ENCODE results near the gene CITED4.
A peak's percentile ranks its signal among the peaks of the same experiment; 100 is the strongest.

CITED4 gene

DNA sequence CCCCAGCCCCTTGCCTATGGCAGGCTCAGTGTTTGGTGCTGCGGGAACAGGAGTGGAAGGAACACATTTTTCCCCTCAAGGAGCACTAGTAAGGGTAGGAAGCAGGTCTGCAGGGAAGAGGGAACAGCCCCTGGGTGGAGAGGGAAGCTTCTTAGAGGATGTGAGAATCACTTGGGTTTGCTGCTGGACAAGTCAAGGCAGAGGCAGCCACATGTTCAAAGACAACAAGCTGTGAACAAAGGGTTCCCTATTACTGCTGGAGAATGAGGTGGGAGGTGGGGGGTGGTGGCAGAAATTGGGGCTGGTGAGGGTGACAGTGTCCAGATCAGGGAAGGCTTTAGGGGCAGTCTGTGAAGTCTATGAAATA, 24.8 kb upstream of the CITED4 start:
- H3K27ac ChIP-seq = peak overlapping the region; percentile 94
- DNase-seq (ENCODE audit: low read depth, low spot score) = no peak

DNA sequence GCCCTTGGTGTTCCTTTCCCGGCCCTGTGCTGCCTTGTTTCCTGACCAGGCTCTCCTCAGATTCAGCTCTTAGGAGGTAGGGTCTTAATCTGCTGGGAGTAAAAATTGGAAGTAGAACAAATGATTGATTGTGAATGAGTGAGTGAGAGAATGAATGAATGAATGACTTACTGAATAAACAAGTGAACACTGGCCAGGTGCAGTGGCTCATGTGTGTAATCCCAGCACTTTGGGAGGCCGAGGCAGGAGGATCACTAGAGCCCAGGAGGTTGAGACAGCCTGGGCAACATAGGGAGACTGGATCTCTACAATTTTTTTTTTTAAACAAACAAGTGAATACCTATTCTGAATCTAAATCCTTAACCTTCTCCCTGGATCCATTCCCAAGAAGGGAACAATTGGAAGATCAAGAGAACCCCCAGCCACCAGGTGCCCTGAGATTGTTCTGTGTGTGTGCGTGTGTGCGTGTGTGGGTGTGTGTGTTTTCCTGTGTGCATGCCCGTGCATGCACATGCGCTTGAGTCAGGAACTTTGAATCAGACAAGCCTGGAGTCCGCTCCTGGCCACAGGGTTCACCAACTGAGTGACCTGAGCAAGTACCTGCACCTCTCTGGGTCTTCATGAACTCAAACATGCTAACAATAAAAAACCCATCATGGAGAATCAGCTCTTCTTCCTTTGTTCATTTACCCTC, 24.3 kb upstream of the CITED4 start:
- H3K27ac ChIP-seq = peak overlapping the region; percentile 94
- DNase-seq (ENCODE audit: low read depth, low spot score) = peak; percentile 74

DNA sequence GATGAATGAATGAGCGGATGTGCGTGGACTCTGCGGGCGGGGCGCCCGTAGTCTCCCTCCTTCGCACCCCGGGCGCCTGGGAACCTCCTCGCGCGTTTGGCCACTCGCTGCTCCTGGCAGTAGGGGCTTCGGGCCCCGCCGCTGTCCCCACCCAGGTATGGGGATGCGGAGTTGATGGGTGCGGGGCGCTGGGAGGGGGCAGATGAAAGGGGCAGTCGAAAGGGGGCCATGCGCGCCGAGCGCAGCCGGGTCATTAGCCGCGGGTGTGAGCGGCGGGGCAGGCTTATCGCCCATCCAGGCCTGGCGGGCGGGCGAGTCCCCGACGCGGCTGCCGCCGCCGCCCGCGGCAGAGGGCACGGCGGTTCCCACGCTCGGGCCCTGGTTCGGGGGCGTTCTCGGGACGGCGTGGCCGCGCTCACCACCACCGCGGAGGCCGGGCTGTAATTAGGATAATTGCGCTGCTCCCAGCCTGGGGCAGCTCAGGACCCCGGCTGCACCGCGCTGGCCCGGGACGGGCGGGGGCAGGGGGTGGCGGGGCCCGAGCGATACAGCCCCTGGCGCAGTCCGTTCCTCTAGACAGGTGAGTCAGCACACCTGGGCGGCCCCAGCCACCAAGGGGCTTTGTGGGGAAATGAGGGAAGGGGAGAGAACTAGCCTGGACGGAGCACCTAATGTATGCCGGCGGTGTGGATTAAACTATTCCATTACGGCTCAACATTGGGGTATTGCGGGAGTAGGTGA, 22.1 kb upstream of the CITED4 start:
- no peak overlapping the region for H3K27ac ChIP-seq

DNA sequence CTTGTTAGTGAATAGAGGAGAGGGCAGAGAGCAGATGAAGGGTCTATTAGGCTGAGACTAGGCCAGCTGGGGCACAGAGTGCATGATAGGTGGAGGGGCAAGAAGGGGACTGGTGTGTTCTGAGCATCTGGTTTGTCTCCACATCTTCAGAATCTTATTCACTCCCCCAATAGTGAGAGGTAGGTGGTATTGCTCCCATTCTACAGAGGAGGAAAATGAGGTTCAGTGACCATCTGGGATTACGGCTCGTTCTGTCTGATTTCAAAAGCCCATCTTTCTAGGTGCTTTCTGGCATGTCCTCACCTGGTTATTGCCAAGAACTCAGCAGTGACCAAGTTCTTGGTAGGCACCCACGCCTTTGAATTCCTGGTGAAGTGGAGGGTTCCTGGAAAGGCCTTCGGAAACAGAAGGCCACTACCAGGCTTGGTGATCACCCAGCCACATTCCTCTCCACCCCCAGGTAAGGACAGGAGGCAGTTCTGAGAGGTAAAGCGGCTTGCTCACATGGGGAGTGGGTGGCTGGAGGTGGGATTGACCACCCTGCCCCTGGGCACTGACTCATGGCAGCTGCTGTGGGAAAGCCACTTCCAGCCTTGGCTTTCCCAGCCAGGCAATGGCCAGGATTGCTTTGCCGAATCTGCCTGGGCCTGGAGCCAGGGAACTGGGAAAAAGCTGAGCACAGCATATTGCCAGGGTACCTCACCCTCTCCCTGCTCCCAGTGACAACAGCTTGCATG, 18.8 kb upstream of the CITED4 start:
- DNase-seq (ENCODE audit: low read depth, low spot score) = no peak
- peak overlapping the region; percentile 34 for H3K27ac ChIP-seq

More for the DNA sequence above, 22.1 kb upstream of the CITED4 start:
- DNase-seq (ENCODE audit: low read depth, low spot score) = no peak

DNA sequence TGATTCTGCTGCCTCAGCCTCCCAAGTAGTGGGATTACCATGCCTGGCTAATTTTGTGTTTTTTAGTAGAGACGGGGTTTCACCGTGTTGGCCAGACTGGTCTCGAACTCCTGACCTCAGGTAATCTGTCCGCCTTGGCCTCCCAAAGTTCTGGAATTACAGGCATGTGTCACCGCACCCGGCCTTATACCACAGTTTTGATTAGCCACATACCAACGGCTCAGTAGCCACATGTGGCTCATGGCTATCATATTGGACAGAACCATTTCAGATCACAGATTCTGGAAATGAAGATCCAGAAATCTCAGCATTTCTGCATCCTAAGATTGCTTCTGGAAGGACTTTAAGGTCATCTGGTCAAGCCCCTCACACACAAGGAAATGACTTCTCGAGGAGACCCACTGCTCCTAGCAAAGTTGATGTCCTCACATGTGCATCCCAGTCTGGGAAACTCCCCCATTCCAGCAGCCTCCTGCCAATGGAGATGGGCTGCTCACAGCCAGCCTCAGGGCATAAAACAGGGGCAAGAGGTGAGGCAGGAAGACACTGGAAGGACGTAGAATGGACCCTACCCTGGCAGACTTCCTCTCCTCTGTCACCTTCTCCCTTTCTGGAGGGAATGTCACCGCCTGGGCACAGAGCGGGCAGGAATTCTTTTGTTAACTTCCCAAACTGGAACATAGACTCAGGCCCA, 17.5 kb upstream of the CITED4 start:
- no peak for DNase-seq (ENCODE audit: low read depth, low spot score)
- H3K27ac ChIP-seq = no peak overlapping the region

DNA sequence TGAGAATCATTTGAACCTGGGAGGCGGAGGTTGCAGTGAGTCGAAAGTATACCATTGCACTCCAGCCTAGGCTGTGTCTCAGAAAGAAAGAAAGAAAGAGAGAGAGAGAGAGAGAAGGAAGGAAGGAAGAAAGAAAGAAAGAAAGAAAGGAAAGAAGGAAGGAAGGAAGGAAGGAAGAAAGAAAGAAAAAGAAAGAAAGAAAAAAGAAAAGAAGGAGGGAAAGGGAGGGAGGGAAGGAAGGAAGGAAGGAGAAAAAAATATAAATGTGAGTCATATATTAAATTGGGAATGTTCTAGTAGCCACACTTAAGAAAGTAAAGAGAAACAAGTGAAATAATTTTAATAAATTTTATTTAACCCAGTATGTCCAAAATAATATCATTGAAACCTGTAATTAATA, 16.7 kb upstream of the CITED4 start:
- no peak for DNase-seq (ENCODE audit: low read depth, low spot score)
- H3K27ac ChIP-seq = peak overlapping the region; percentile 90

DNA sequence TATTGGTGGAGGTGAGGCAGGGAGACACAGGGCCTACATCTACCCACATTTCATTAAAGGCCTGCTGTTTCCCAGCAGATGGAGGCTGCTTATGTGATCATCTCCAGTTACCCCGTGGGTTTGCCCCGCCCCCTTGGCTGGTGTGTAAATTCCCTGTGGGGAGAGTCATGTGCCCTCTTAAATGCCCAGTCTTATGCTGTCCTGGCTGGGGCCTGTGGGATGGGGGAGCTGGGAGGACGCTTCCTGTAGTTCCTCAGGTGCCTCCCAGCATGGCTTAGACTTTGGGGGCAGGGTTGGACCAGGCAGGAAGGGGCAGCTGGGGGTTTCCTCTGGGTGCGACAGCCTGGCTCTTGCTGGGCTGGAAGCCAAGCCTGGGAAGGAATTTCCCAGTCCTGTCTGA, 15.5 kb upstream of the CITED4 start:
- H3K27ac ChIP-seq = peak overlapping the region; percentile 90
- DNase-seq (ENCODE audit: low read depth, low spot score) = no peak

DNA sequence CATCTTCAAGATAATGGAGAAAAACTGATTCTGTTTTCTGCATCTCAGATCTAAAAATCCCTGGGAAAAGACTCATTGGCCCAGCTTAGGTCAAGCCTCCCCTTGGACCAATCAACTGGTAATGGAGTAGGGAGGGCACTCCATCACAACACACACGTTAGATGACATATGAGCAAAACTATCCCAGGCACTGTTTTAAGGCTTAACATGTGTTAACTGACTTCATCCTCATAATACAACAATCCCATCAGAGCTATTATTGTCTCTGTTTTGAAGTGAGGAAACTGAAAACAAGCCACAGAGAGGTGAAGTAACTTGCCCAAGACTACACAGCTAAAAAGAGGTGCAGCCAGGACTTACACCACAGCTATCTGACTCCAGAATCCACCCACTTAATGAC, 14.7 kb upstream of the CITED4 start:
- peak overlapping the region; percentile 90 for H3K27ac ChIP-seq
- no peak for DNase-seq (ENCODE audit: low read depth, low spot score)

DNA sequence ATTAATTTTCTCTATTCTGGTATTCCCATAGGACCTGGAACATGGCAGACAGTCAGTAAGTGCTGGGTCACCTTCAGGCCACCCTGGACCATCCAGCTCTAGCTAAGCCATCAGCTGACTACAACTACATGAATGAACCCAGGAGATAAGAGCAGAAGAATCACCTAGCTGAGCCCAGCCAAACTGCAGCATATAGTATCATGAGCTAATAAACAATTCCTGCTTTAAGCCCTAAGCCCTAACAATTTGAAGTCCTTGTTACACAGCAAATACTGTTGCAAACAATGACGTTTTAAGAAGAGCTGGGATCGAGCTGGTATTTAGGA, 14.2 kb upstream of the CITED4 start:
- peak overlapping the region; percentile 90 for H3K27ac ChIP-seq
- no peak for DNase-seq (ENCODE audit: low read depth, low spot score)

DNA sequence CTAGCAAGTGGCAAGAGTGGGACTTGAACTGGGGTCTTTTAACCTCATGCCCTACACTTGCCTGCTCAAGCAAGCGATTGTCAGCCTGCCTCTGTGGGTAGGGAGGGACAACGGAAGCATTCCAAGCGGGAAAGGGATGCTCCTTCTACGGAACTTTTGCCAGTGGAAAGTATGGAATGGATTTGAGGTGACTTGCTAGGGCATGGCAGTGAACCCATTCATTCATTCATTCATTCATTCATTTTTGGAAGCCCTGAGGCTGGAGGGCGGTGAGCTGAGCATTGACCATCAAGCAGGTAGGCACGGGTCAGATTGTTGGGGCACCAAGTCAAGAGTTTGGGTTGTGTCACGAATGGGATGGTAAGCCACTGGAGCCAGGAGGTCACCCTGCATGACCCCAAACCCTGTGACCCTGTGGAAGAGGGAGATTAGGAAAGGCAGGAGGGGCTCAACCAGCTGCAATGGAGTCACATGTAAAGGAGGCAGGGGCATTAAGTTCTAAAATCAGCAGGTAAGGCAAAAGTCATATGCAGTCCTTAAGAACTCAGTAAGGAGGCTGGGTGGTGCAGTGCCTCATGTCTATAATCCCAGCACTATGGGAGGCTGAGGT, 11.8 kb upstream of the CITED4 start:
- DNase-seq (ENCODE audit: low read depth, low spot score) = no peak
- H3K27ac ChIP-seq = no peak overlapping the region

DNA sequence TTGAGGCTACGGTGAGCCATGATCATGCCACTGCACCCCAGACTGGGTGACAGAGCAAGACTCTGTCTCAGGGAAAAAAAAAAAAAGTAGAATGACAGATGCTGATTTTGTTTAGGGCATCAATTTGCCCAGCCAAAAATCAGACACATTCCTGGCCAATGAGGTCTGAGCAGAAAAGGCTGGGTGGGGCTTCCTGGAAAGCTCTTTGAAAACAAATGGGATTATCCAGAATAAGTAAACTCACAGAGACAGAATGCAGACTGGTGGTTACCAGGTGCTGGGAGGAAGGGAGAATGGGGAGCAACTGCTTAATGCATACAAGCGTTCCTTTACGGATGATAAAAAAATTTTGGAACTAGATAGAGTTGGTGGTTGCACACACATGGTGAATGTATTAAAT, 10.1 kb upstream of the CITED4 start:
- H3K27ac ChIP-seq = no peak overlapping the region
- no peak for DNase-seq (ENCODE audit: low read depth, low spot score)

DNA sequence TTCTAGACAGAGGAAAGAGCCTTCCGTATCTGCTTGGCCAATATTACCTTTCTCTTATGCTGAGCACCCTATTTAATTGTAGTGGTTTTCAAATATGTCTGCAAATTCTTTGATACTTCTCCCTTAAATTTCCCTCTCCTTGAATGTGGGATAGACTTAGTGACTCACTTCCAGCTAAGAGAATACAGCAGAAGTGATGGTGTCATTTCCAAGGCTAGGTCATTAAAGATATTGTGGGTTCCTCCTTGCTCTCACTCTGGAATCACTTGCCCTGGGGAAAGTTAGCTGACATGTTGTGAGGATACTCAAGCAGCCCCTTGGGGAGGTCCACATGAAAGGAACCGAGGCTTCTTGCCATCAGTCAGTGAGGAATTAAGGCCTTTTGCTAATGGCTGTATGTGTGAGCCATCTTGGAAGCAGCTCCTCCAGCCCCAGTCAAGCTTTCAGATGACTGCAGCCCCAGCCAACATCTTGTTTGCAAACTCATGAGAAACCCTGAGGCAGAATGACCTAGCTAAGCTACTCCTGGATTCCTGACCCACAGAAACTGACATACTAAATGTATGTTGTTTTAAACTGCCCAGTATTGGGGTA, 8.1 kb upstream of the CITED4 start:
- H3K27ac ChIP-seq = peak overlapping the region; percentile 61
- DNase-seq (ENCODE audit: low read depth, low spot score) = no peak

DNA sequence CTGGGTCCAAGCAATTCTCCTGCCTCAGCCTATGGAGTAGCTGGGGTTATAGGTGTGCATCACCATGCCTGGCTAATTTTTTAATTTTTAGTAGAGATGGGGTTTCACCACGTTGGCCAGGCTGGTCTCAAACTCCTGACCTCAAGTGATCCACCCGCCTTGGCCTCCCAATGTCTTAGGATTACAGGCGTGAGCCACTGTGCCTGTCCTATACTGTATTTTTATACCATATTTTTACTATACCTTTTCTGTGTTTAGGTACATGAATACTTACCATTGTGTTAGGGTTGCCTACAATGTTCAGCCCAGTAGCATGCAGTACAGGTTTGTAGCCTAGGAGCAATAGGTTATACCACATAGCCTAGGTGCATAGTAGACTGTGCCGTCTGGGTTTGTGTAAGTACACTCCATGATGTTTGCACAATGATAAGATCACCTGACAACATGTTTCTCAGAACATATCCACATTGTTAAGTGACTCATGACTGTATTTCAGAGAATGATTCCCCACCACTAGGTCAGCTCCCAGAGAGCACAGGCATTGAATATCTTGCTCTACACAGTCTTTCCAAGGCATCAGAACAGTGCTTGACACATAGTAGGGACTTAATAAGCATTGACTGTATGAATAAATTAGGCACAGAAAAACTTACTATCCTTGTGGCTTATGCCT, 6.0 kb upstream of the CITED4 start:
- H3K27ac ChIP-seq = peak overlapping the region; percentile 65
- DNase-seq (ENCODE audit: low read depth, low spot score) = peak; percentile 79

DNA sequence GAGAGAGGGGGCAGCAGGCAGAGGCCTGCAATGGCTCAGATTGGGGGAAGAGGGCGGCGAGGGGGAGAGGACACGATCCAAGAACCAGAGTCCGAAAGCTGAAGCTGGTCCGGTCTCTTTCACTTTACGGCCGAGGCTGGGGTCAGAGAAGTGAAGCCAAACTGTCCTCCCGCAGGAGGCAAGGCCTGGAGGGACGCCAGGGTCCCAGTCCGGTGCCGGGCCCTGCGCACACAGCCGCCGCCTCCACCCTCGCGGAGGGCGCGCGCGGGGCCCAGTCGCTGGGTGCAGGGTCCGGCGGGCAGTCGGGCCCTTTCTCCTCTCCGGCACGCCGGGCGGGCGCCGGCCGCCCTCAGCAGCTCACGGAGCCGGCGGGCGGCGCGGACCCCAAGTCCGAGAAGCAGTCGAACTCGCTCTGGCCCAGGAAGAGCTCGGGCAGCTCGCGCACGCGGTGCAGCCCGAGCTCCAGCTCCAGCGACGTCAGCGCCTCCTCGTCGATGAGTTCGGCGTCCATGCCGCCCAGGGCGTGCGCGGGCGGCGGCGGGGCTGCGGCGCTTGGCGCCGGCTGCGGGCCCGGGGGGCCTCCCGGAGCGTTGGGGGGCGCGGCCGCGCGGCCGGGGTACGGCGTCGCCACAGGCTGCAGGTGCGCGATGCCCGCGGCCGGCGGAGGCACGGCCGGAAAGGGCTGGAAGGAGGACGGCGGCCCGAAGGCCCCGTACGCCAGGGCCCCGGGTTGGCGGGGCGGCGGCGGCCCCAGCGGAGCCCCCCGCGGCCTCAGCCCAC, 749 bp downstream of the CITED4 start:
- no peak for DNase-seq (ENCODE audit: low read depth, low spot score)
- H3K27ac ChIP-seq = peak overlapping the region; percentile 77

DNA sequence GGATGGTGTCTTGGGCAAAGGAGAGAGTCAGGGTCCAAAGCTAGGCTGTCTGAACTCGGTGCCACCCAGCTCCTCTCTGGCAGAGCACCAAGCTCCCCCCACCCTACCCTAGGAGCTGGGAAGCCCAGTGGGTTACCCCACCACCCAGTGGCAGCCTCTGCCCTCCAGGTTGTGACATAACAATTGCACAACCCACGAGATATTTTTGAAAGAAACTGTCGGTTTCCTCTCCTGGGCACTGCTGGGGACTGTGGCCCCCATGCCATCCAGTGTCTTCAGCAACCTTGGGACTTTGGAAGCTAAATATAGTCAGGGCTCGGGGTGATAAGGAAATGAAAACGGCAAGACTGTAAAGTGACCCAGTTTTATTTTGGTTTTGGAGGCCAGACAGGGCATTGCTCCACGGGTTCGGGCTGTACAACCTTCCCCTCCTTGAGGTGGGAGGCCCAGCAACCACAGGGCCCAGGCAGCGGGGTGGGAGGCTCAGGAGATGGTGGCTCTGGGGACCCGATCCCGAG, 1.4 kb downstream of the CITED4 start:
- no peak for DNase-seq (ENCODE audit: low read depth, low spot score)
- peak overlapping the region; percentile 77 for H3K27ac ChIP-seq

DNA sequence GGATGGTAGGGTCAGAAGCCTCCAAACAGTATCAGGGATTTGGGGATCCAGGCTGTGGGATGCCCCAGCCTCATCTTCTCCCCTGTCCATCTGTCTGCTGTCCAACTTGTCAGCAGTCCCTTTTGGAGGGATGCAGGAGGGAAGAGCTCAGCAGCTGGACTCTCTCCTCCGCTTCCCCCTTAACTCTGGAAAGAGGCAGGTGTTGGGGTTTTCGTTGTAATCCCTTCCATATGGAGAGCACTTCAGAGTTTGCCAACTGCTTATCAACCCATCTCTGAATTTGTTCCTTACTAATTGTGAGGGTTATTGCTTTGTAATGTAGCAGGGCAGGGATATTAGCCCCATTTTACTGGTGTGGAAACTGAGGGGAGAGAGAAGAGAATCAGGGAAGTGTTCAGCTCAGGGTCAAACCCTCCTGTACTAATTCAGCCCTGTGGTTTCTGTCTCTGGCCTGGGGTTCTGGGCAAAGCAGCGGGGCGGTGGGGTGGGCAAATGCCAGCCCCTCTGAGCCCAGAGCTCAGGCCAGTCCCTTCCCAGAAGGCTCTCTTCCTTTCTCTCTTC, 3.2 kb downstream of the CITED4 start:
- H3K27ac ChIP-seq = no peak overlapping the region
- DNase-seq (ENCODE audit: low read depth, low spot score) = no peak

DNA sequence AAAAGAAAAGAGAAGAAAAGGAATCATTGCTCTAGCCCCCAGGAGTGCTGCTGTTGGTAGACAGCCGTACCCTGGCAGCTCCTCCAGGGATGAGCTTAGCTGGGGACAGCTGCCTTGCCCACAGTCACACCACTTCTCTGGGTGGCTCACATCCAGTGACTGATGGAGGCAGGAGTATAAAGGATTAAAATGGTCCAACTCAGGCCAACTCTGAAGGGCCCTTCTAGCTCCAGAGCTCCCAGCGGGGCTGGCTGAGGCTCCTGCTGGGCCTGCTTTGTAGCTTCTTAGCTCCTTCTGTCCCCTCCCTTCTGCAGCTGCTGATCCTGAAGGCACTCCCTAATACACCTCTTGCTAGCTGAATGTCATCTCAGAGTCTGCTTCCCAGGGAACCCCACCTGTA, 4.4 kb downstream of the CITED4 start:
- DNase-seq (ENCODE audit: low read depth, low spot score) = no peak
- H3K27ac ChIP-seq = no peak overlapping the region

DNA sequence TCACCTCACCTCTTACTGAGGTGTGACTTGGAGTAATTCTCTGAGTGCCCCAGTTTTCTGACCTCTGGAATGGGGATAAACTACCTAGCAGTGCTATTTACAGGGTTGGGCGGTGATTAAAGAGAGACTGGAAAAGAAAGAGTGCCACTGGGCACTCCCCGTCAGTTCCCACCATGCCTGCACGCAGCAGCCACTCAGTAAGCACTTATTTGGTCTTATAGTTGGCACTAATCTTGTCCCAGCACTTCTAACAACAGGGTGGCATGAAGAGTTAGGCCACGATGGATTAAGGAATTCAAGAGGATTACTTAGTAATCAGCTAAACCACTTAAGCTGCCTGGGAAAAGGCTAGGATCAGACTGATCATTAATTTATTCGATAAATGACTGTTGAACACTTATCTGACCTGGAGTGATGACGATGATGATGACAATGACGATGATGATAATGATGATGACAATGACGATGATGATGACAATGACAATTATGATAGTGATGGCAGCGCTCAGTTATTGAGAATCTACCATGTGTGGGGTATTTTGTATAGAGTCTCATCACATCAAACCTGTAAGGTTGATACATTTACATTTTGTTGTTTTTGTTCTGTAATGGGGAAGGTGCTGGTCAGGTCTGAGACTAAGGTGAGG, 5.4 kb downstream of the CITED4 start:
- DNase-seq (ENCODE audit: low read depth, low spot score) = no peak
- H3K27ac ChIP-seq = no peak overlapping the region

All from epithelial cell of prostate (primary cell).